HG03469 (cell line): ENCODE measurements around the gene VSTM2L.

Experiments
- ATAC-seq: cut with Tn5 transposase; IDR thresholded peaks from one replicate; pipeline ENCODE4 v1.9.1; 2021; ENCODE audit warnings: mild to moderate bottlenecking, moderate library complexity, moderate number of reproducible peaks; ENCODE audit not compliant: unreplicated experiment

The VSTM2L gene

GRCh38 chr20:37899105-37900045 lies 3.6 kb upstream of the VSTM2L start:
- no peak for ATAC-seq

GRCh38 chr20:37901240-37901639 lies 1.7 kb upstream of the VSTM2L start:
- no peak for ATAC-seq

GRCh38 chr20:37901654-37902503 lies 1.0 kb upstream of the VSTM2L start:
- ATAC-seq = no peak

- no peak for ATAC-seq
Measured at GRCh38 chr20:37903317-37904007, 535 bp downstream of the VSTM2L start.

GRCh38 chr20:37904008-37904642 lies 1.2 kb downstream of the VSTM2L start:
- no peak for ATAC-seq

- no peak for ATAC-seq
Measured at GRCh38 chr20:37904845-37905373, 2.0 kb downstream of the VSTM2L start.

- ATAC-seq = no peak
Measured at GRCh38 chr20:37905671-37906613, 3.0 kb downstream of the VSTM2L start.

GRCh38 chr20:37907330-37907676 lies 4.4 kb downstream of the VSTM2L start:
- no peak for ATAC-seq

- no peak for ATAC-seq
Measured at GRCh38 chr20:37907677-37908401, 4.9 kb downstream of the VSTM2L start.

- no peak for ATAC-seq
Measured at GRCh38 chr20:37911261-37911660, 8.3 kb downstream of the VSTM2L start.

GRCh38 chr20:37911838-37912281 lies 8.9 kb downstream of the VSTM2L start:
- ATAC-seq = no peak

GRCh38 chr20:37912874-37913273 lies 9.9 kb downstream of the VSTM2L start:
- no peak for ATAC-seq

GRCh38 chr20:37913567-37914366 lies 10.8 kb downstream of the VSTM2L start:
- ATAC-seq = no peak

GRCh38 chr20:37914367-37914671 lies 11.4 kb downstream of the VSTM2L start:
- ATAC-seq = no peak

- no peak for ATAC-seq
Measured at GRCh38 chr20:37914672-37915433, 11.9 kb downstream of the VSTM2L start.

GRCh38 chr20:37915434-37915787 lies 12.5 kb downstream of the VSTM2L start:
- ATAC-seq = no peak

- ATAC-seq = no peak
Measured at GRCh38 chr20:37915800-37916570, 13.1 kb downstream of the VSTM2L start.
